Heart left ventricle (tissue), 16 donors: ENCODE data around the gene DIDO1. TPM values are rescaled to one million over a fixed set of nuclear protein-coding genes. Genes with fewer than 3 reads are reported as not detected.

Experiments used
- ATAC-seq, 4 donors: fragments of 200-7000 bp; cut with Tn5 transposase; one replicate each; pipeline ENCODE4 v1.9.1; 2020 to 2022; ENCODE audit warnings: moderate library complexity in 4 of 4, mild to moderate bottlenecking in 3 of 4, moderate number of reproducible peaks in 1 of 4
- DNase-seq, 5 donors: peaks; one replicate each; pipeline ENCODE4 v3.0.0-alpha.2; 2020
- H3K27ac ChIP-seq, 12 donors: fragments of 200-600 bp; sonication (generic) in 4 of 12; one replicate each; pipeline versions ENCODE4 v1.5.0 to v1.8.0; 2016 to 2022; ENCODE audit warnings: mild to moderate bottlenecking in 2 of 12
- H3K27me3 ChIP-seq, 9 donors: fragments of 200-600 bp; sonication (generic) in 2 of 9; one replicate each; pipeline versions ENCODE4 v1.5.1 to v1.8.0; 2016 to 2022; ENCODE audit warnings: mild to moderate bottlenecking in 3 of 9
- H3K36me3 ChIP-seq, 9 donors: fragments of 200-600 bp; sonication (generic) in 2 of 9; one replicate each; pipeline versions ENCODE4 v1.5.0 to v1.8.0; 2018 to 2022; ENCODE audit warnings: mild to moderate bottlenecking in 2 of 9
- H3K4me1 ChIP-seq, 12 donors: fragments of 200-600 bp; sonication (generic) in 4 of 12; one replicate each; pipeline versions ENCODE4 v1.5.0 to v1.8.0; 2016 to 2022; ENCODE audit warnings: mild to moderate bottlenecking in 3 of 12
- H3K4me3 ChIP-seq, 12 donors: fragments of 200-600 bp; sonication (generic) in 4 of 12; one replicate each; pipeline versions ENCODE4 v1.5.0 to v1.8.0; 2017 to 2022; ENCODE audit warnings: mild to moderate bottlenecking in 9 of 12, moderate library complexity in 4 of 12
- H3K9me3 ChIP-seq, 12 donors: fragments of 200-600 bp; sonication (generic) in 4 of 12; one replicate each; pipeline versions ENCODE4 v1.5.0 to v1.8.0; 2016 to 2022; ENCODE audit warnings: mild to moderate bottlenecking in 1 of 12
- POLR2A ChIP-seq, 2 donors: fragments of 450-650 bp; IDR thresholded peaks; one replicate each; pipeline ENCODE4 v1.6.1; 2017; ENCODE audit warnings: antibody characterized with exemption in 2 of 2, mild to moderate bottlenecking in 2 of 2, moderate library complexity in 2 of 2
- WGBS, 4 donors: extraction: QIAGEN DNeasy Blood & Tissue Kit in 2 of 4; methylation state at CpG; one replicate each; pipeline versions ENCODE4 v1.1.5 to v1.1.7; 2013 to 2018; 5-methylcytosine and 5-hydroxymethylcytosine counted together
- intact Hi-C, 10 donors: fragments of 100-400 bp; cut with DNase I; formaldehyde crosslinking; loops; one replicate each; pipeline versions ENCODE4 v1.11.1 to v1.14.2; 2022
- polyA plus RNA-seq, 2 donors: library from polyadenylated mRNA; stranded (reverse); fragments of 200-250 nt; gene quantifications; one replicate each; pipeline ENCODE4 v1.2.3, GENCODE V29; 2013
- total RNA-seq, 9 donors: library from RNA; depleted of rRNA in 2 of 9; stranded (reverse); fragments of >200 nt in 2 of 9; fragmentation: NEBNext Ultra II Directional in 3 of 9; extraction: Animal tissue kit (Norgen Biotek cat#: 25700) in 3 of 9; gene quantifications; one replicate each; pipeline versions ENCODE4 v1.1.0 to v1.2.4, GENCODE V29; 2016 to 2023
- TF ChIP-seq, protein P1 (sequence below), 12 donors: fragments of 200-600 bp; sonication (generic) in 4 of 12; IDR thresholded peaks; one replicate each; pipeline versions ENCODE4 v1.5.0 to v1.8.0; 2018 to 2022; ENCODE audit warnings: antibody characterized with exemption in 12 of 12, mild to moderate bottlenecking in 5 of 12
- donor health status: ischemic (EF 13 %, LVEDD 7.1; RV severe dilation, severe dysfunction).
- donor health status: healthy with polysubstance abuse.
- donor health status: DM: no; HTN: yes; CAD: no.
- donor health status: DM: no; HTN: no; CAD: no.
- donor health status: ischemic (EF 25% LVEDD 6.9; RV normal size, moderate dysfunction).
- donor health status: ischemic (EF 25% LVEDD 5.7; RV mildly dilated, moderate dysfunction).
- donor health status: healthy.
- donor health status: DM: yes; HTN: yes; CAD: no.
- donor health status: ischemic (EF 35%, LVEDD 5.7; RV mildly dilated, moderate dysfunction).
- donor health status: nonischemic (EF 11% LVEDD 7.7; RV severe dilation, severe dysfunction).
- donor health status: DM: yes; HTN: yes; CAD: no.
- donor health status: PGD.
- donor health status: ischemic (EF 29% LVEDD 5.4; RV normal size, mild dysfunction).
- donor health status: nonischemic (EF 23%, LVEDD 6.1; RV moderate dilation, normal function).

Gene DIDO1
- total and polyA plus RNA-seq, 11 donors = 16.5 to 46.2 (median 38.4) TPM

GRCh38 chr20:62900692-62901584 lies 25.4 kb downstream of the DIDO1 start:
- Histone ChIP-seq H3K9me3 (no peaks in the 10 kb centered on the region), H3K27ac (no peak overlapping the region), H3K4me3 (no peak overlapping the region), H3K27me3 (no peaks in the 10 kb centered on the region), H3K36me3 (peaks cover 6 to 68% (median 54%) of the 10 kb centered on the region in 9 donors), H3K4me1 (peaks cover 6 to 31% (median 16%) of the 10 kb centered on the region in 12 donors)
- TF ChIP-seq, protein P1, sequence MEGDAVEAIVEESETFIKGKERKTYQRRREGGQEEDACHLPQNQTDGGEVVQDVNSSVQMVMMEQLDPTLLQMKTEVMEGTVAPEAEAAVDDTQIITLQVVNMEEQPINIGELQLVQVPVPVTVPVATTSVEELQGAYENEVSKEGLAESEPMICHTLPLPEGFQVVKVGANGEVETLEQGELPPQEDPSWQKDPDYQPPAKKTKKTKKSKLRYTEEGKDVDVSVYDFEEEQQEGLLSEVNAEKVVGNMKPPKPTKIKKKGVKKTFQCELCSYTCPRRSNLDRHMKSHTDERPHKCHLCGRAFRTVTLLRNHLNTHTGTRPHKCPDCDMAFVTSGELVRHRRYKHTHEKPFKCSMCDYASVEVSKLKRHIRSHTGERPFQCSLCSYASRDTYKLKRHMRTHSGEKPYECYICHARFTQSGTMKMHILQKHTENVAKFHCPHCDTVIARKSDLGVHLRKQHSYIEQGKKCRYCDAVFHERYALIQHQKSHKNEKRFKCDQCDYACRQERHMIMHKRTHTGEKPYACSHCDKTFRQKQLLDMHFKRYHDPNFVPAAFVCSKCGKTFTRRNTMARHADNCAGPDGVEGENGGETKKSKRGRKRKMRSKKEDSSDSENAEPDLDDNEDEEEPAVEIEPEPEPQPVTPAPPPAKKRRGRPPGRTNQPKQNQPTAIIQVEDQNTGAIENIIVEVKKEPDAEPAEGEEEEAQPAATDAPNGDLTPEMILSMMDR (IDR thresholded peaks at IDR 0.05) = no peak
- no peak for TF ChIP-seq POLR2A (IDR thresholded peaks at IDR 0.05)
- WGBS, 4 donors = 53 to 60% (median 53%) methylated on average over 20 of the region's 20 CpGs
- intact Hi-C loops = loop anchor here in 8 of 10 donors (1.0 to 10.0 kb wide), 6 partner anchors 39 to 108 kb away; partner anchors contain the start of genes BHLHE23 (in 3 of the 8) and TCFL5 (in 1 of the 8)
- DNase-seq = no peak
- ATAC-seq = peak; percentile 7 to 36 (median 19)

DNA sequence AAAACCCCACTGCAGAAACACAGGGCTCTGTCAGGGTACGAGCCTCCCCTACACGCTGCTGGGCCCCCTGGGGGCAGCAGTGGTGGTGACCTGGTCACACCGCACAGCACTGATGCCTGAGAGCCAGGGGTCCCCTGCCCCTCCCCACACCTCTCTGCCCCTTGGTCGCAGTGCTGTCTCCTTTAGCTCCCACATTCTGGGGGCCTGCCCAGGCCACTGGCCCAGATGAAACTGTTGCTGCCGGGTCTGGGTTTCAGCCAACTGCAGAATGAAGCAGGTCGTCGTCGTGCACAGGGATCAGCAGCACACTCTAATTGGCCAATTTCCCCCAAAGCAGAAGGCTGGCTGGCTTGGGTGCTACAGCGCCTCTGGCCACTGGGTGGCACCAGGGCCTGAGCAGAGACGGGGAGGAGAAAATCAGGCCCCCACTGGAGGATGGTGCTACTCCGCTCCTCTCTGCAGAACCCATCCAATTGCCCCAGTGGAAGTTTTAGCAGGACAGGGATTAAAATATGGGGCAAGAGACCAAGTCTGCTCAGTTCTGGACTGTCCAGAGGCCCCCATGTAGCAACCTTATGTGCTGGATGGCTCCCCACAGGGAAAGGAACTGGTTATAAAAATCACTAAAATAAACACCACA lies 26.1 kb downstream of the DIDO1 start:
- Histone ChIP-seq H3K4me3 (no peak overlapping the region), H3K27me3 (no peaks in the 10 kb centered on the region), H3K27ac (no peak overlapping the region), H3K36me3 (peaks cover 3 to 68% (median 54%) of the 10 kb centered on the region in 9 donors), H3K4me1 (peaks cover 6 to 28% (median 16%) of the 10 kb centered on the region in 12 donors), H3K9me3 (no peaks in the 10 kb centered on the region)
- WGBS, 4 donors = 3 to 4% (median 3%) methylated on average over 10 to 11 of the region's 11 CpGs
- TF ChIP-seq POLR2A (IDR thresholded peaks at IDR 0.05) = no peak
- TF ChIP-seq, protein P1 (IDR thresholded peaks at IDR 0.05) = peak; percentile 76 to 93 (median 86)
- DNase-seq (peak; percentile 66 to 83 (median 73)), ATAC-seq (peak; percentile 84 to 92 (median 90))
- intact Hi-C loops = loop anchor here in 8 of 10 donors (1.0 to 10.0 kb wide), 6 partner anchors 38 to 109 kb away; partner anchors contain the start of genes BHLHE23 (in 3 of the 8) and TCFL5 (in 1 of the 8)

- Histone ChIP-seq H3K27ac (no peak overlapping the region), H3K27me3 (no peaks in the 10 kb centered on the region), H3K9me3 (no peaks in the 10 kb centered on the region), H3K4me3 (no peak overlapping the region), H3K4me1 (peaks cover 6 to 28% (median 16%) of the 10 kb centered on the region in 12 donors), H3K36me3 (peaks cover 3 to 68% (median 54%) of the 10 kb centered on the region in 9 donors)
- WGBS, 4 donors = 2 to 7% (median 4%) methylated on average over 6 of the region's 6 CpGs
- DNase-seq (no peak), ATAC-seq (peak; percentile 42 to 62 (median 48))
- intact Hi-C loops = loop anchor here (1.0 to 10.0 kb wide), 7 partner anchors 37 to 113 kb away; partner anchors contain the start of genes BHLHE23 (in 4 of the 10) and TCFL5 (in 1 of the 10)
- TF ChIP-seq, protein P1 (IDR thresholded peaks at IDR 0.05) = peak in 1 of 12 donors; percentile 14
- no peak for TF ChIP-seq POLR2A (IDR thresholded peaks at IDR 0.05)
Observed at GRCh38 chr20:62899633-62900051, 26.7 kb downstream of the DIDO1 start.
